Head of caudate nucleus (tissue), 42 donors: ENCODE measurements around the gene SQSTM1.

ENCODE experiments used
- DNase-seq, 42 donors: peaks; one replicate each; pipeline versions ENCODE4 v3.0.0 to v3.0.0-alpha.2; 2020 to 2021; ENCODE audit warnings: mixed read lengths in 7 of 42
- intact Hi-C: fragments of 100-400 bp; cut with DNase I; formaldehyde crosslinking; loops from one replicate; pipeline ENCODE4 v1.15.0; 2022

SQSTM1 gene

GRCh38 chr5:179793468-179794139, 27.1 kb upstream of the SQSTM1 start, which contains the start of gene LTC4S:
Gene LTC4S, plus strand, starts transcription at chr5:179793986. Its CDS starts 95 bp downstream, at chr5:179794081.
- DNase-seq = peak in 36 of 42 donors; percentile 34 to 78 (median 64)
- intact Hi-C loops = no loop called here

GRCh38 chr5:179794171-179794570, 26.5 kb upstream of the SQSTM1 start:
- intact Hi-C loops = no loop called here
- no peak for DNase-seq

- DNase-seq = no peak
- intact Hi-C loops = no loop called here
Measured at GRCh38 chr5:179794575-179794974, 26.1 kb upstream of the SQSTM1 start.

DNA sequence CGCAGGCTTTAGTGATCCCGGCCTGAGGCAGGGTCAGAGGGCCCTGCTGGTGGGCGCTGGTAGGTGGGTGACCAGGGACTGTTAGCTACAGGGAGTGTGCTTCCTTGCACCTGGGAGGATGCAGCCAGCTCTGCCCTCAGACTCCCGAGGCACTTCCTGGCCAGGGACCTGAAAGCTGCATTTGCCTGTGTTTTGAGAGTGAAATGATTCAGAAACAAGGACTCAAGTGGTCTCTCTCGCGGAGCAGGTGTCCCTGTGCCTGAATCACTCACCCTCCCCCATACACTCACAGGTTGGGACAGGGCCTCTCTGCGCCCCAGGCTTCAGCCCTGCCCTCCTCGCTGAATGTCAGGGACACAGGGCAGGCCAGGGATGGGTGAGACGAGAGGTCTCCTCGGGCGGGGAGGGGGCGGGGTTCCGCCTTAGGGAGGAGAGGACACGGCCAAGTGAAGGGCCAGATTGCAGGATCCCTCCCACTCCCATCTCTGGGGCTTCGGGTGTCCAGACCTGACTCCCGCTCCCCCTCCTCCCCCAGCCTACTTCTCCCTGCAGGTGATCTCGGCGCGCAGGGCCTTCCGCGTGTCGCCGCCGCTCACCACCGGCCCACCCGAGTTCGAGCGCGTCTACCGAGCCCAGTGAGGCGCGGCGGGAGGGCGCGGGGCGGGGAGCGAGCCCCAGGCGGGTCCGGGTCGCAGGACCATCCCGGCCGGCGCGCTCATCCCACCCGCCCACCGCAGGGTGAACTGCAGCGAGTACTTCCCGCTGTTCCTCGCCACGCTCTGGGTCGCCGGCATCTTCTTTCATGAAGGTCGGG, 25.4 kb upstream of the SQSTM1 start:
- DNase-seq = peak in 1 of 42 donors; percentile 33
- intact Hi-C loops = no loop called here

DNA sequence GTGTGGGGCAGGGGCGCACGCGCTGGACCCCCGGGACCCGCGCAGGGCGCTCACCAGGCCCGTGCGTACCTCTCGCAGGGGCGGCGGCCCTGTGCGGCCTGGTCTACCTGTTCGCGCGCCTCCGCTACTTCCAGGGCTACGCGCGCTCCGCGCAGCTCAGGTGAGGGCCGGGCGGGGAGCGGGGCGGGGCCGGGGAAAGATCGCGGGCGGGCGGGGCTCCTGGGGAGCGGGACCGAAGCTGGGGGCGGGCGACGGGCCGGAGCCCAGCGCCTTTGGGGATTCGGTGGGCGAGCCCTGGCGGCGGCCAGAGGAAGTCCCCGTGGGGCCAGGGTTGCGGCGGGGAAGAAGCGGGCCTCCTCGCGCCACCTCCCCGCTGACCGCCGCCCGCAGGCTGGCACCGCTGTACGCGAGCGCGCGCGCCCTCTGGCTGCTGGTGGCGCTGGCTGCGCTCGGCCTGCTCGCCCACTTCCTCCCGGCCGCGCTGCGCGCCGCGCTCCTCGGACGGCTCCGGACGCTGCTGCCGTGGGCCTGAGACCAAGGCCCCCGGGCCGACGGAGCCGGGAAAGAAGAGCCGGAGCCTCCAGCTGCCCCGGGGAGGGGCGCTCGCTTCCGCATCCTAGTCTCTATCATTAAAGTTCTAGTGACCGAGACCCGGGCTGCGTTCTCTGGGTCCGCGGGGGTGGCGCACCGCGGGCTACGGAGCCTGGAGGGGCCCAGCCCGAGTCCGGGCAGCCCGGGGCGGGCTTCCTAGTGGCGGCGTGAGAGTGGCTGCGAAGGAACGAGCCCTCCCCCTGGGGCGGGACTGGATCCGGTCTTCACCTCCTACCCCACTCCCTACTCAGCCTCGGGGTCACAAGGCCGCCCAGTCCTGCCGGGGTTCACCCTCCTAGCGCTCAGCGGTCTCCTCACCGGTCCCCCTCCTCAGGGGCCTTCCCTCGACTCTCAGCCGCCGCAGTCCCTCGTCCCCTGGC, 24.6 kb upstream of the SQSTM1 start:
- DNase-seq = peak in 38 of 42 donors; percentile 62 to 89 (median 80)
- intact Hi-C loops = no loop called here

DNA sequence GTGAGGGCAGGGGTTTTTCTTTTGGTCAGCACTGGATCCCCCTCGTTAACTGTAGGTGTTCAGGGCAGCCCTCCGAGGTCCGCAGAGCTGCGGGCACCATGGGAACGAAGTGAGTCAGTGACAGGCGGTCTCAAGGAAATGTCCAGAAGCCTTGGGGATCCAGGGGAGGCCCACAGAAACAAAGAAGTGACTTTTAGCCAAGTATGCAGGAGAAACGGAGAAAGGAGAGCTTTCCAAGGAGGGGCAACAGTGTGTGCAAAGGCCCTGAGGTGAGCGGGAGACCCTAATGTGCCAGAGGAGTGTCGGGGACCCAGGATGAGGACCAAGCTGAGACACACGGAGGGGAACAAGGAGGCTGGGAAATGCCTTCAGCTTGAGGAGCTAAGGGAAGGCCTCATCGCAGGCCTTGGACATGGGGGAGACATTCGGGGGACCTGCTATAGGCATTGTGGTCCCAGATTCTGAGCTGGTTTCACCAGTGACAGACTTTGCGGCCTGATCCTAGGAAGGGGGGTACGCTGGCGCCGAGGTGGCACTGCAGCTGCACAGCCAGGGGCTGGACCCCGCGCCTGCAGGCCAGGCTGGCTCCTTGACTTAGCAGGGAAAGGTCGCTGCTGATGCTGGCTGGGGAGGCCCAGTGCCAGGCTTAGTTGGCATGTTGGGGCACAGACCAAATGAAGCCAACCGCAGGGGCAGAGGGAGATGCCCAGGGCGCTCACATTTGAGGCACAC, 23.7 kb upstream of the SQSTM1 start:
- intact Hi-C loops = no loop called here
- DNase-seq = no peak

DNA sequence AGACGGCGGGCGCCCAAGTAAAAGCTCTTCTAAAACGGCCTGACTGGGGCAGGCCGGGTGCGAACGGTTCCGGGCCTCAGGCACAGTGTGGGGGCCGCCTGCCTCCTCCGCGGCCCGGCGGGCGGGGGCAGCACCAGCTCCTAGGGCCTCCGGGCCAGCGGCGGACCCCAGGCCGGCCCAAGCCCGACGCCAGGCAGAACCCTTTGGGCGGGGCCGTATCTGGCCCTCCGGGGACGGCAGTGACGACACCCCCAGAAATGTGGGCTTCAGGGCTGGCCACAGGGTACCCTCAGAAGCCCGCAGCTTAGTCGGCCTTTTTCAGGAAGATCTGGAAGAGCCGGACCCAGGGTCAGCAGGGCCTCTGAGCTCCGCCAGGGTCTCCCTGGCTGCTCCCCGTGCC, 23.0 kb upstream of the SQSTM1 start:
- no peak for DNase-seq
- intact Hi-C loops = no loop called here

GRCh38 chr5:179798144-179798770, 22.4 kb upstream of the SQSTM1 start:
- no peak for DNase-seq
- intact Hi-C loops = no loop called here

GRCh38 chr5:179798771-179799643, 21.7 kb upstream of the SQSTM1 start:
- peak in 1 of 42 donors; percentile 22 for DNase-seq
- intact Hi-C loops = no loop called here

GRCh38 chr5:179799644-179799973, 21.1 kb upstream of the SQSTM1 start:
- no peak for DNase-seq
- intact Hi-C loops = no loop called here

DNA sequence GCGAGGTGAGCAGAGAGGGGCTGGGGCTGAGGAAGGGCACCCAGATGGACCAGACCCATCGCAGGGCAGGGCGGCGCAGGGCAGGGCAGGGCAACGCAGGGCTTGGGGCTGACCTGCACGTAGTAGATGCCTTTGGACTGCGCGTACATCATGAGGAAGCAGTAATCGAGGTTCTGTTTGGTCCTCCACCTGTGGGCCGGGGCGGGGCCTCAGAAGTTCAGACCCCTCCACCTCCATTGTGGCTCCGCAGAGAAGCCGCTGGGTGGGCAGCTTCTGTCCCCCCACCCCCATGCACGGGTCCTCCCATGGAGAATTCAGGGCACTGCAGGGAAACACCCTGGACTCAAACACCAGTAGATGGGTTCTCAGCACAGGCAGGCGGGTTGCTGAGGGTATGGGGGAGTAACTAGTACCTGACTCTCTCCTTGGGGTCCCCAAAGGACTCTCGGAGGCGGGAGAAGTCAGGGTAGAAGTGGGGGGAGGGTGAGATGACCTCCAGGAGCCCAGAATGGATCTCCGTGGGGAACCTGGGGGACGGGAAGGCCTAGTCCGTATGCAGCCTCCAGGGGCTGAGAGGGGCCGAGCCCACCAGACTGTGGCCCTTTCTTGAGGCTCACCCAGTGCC, 20.5 kb upstream of the SQSTM1 start:
- intact Hi-C loops = no loop called here
- DNase-seq = no peak

DNA sequence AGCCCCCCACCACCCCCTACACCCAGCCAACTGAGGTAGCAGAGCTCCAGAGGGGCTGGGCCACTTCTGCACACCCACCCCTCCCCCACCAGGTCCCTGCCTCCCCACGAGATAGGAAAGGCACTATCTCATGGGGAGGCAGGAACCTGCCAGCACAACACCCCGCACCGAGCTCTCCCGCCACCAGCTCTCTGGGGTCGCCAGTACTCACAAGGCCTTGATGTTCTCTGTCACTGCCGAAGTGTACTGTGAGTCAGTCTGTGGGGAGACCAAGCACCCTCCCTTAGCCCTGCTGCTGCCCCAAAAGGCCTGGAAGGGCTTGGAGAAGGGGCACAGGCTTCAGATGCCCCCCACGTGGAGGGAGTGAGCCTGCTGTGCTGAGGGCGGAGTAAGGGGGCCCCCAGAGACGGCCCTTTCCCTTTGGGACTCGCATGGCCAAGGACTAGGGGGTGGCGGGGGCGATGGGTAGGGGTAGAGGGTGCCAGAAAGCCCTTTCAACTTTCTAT, 20.0 kb upstream of the SQSTM1 start:
- intact Hi-C loops = no loop called here

DNA sequence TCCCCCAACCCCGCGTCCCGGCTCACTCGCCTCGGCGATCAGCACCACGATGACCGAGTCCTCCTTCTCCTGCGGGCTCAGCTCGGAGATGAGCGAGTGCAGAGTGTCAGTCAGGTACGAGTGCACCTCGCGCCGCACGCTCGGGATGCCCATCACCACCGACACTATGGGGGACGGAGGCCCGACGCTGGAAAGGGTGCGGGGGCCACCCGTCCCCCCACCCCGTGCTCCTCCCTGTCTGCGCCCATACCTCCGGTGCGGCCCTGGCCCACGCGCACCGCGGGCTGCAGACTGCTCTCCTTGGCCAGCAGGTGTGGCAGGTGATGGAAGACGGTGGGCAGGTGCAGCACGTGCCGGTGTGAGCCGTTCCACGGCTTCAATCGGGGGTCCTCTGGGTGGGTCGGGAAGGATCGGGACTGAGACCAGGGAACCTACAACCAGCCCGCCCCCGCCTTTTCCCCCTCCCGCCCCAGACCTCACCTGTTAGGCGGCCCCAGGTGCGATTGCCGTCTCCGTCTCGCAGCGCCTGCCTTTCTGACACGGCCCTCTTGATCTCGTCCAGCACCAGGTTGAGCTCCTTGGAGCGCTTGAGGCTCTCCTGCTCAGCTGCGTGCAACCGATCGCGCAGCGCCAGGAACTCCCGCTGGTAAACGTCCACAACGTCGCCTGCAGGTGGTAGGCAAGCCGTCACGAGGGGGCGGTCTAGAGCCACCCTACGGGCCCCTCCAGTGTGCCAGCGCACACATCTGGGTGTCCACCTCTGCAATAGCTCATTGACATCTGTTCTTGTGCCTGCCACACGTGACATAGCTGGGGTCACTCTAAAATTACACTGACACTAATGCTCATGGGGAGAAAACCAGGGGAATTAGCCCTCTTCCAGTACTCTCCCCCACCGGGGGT, 19.1 kb upstream of the SQSTM1 start:
- intact Hi-C loops = no loop called here
- peak in 33 of 42 donors; percentile 46 to 88 (median 67) for DNase-seq

More for the DNA sequence above, 20.0 kb upstream of the SQSTM1 start:
- DNase-seq = no peak

GRCh38 chr5:179802207-179802883, 18.4 kb upstream of the SQSTM1 start:
- intact Hi-C loops = no loop called here
- no peak for DNase-seq

DNA sequence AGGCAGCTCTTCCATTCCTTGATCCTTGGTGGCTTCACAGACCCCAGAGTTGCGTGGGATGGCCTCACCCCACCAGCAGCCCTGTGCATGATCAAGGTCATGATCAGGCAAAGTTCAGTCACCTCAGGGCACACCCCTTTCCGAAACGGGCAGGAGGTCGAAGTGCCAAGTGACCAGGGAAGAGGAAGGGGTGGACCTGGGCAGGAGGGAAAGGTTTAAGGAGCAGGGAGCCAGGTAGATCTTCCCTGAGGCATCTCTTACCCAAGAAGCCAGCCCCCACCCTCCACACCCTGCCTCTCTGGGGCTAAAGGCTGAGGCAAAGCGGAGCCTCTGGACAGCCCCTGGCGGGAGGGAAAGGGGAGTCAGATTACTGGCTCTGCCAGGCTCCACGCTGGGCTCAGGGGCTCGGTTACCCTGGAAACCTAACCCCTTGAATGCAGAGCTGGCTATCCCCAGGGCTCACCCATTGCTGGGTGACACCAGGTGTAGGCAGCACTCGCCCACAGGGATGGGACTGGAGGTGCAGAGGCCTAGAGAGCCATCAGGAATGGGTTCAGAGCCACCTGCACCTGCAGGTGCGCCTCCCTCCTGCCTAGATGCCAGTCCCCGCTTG, 17.6 kb upstream of the SQSTM1 start:
- intact Hi-C loops = no loop called here
- no peak for DNase-seq
